IPS-NIHi7 (cell line): ENCODE results near the gene GPR149.

ENCODE experiments used
- DNase-seq: peaks from one replicate; pipeline ENCODE4 v3.0.0; 2012; ENCODE audit warnings: mixed read lengths; ENCODE audit errors: extremely low spot score

GPR149 gene

GRCh38 chr3:154345422-154346122 lies 84.4 kb downstream of the GPR149 start:
- DNase-seq: no peak

GRCh38 chr3:154338570-154338969 lies 91.4 kb downstream of the GPR149 start:
- DNase-seq: no peak

- no peak for DNase-seq
Observed at GRCh38 chr3:154338008-154338407, 92.0 kb downstream of the GPR149 start.

GRCh38 chr3:154334973-154335420 lies 95.0 kb downstream of the GPR149 start:
- no peak for DNase-seq

GRCh38 chr3:154327871-154328270 lies 102.1 kb downstream of the GPR149 start:
- DNase-seq: no peak

- DNase-seq: no peak
Observed at GRCh38 chr3:154324919-154325318, 105.1 kb downstream of the GPR149 start.

- peak; percentile 93 for DNase-seq
Observed at GRCh38 chr3:154323891-154324738, 105.9 kb downstream of the GPR149 start, which contains the start of gene DHX36. Gene DHX36 (minus strand): TSS chr3:154324487. CDS start chr3:154324416, 71 bp downstream.

GRCh38 chr3:154316974-154317767 lies 112.8 kb downstream of the GPR149 start:
- no peak for DNase-seq

GRCh38 chr3:154314152-154314551 lies 115.8 kb downstream of the GPR149 start:
- DNase-seq: no peak

- DNase-seq: no peak
Observed at GRCh38 chr3:154310840-154311239, 119.2 kb downstream of the GPR149 start.

GRCh38 chr3:154307363-154307762 lies 122.6 kb downstream of the GPR149 start:
- no peak for DNase-seq

- no peak for DNase-seq
Observed at GRCh38 chr3:154304936-154305335, 125.1 kb downstream of the GPR149 start.

GRCh38 chr3:154304116-154304786 lies 125.7 kb downstream of the GPR149 start:
- no peak for DNase-seq

- DNase-seq: no peak
Observed at GRCh38 chr3:154301561-154301960, 128.4 kb downstream of the GPR149 start.

- DNase-seq: no peak
Observed at GRCh38 chr3:154294016-154294415, 136.0 kb downstream of the GPR149 start.

- no peak for DNase-seq
Observed at GRCh38 chr3:154290187-154290586, 139.8 kb downstream of the GPR149 start.
